GM12801 (cell line): Measurements from ENCODE around the gene FOXB1.

Experiments
- CTCF ChIP-seq: IDR thresholded peaks from one replicate; pipeline ENCODE4 v1.5.1; 2011; ENCODE audit warnings: control low read depth; ENCODE audit not compliant: insufficient read length; ENCODE audit errors: extremely low read depth

FOXB1 gene

DNA sequence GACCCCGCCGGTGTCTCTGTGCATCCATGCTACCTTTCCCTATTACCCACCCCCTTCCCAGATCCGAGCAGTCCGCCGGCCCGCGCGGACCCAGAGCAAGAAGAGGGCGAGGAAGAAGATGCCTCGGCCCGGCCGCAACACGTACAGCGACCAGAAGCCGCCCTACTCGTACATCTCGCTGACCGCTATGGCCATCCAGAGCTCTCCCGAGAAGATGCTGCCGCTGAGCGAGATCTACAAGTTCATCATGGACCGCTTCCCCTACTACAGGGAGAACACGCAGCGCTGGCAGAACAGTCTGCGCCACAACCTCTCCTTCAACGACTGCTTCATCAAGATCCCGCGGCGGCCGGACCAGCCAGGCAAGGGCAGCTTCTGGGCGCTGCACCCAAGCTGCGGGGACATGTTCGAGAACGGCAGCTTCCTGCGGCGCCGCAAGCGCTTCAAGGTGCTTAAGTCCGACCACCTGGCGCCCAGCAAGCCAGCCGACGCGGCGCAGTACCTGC is 788 bp downstream of the FOXB1 start:
- no peak for TF ChIP-seq CTCF

DNA sequence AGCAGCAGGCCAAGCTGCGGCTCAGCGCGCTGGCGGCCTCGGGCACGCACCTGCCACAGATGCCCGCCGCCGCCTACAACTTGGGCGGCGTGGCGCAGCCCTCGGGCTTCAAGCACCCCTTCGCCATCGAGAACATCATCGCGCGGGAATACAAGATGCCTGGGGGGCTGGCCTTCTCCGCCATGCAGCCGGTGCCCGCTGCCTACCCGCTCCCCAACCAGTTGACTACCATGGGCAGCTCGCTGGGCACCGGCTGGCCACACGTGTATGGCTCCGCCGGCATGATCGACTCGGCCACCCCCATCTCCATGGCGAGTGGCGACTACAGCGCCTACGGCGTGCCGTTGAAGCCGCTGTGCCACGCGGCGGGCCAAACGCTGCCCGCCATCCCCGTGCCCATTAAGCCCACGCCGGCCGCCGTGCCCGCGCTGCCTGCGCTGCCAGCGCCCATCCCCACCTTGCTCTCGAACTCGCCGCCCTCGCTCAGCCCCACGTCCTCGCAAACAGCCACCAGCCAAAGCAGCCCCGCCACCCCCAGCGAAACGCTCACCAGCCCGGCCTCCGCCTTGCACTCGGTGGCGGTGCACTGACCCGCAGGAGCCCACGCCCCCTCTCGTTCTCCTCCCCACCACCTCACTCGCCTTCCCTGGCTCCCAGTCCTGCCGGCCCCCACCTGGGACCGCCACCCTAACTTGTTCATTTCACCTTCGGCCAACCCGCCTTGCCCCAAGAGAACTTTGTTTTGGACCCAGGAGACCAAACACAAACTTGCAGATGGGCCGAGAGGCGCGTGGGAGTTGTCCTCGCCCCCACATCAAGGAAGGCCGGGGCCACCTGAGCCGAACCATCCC is 1.5 kb downstream of the FOXB1 start:
- no peak for TF ChIP-seq CTCF

DNA sequence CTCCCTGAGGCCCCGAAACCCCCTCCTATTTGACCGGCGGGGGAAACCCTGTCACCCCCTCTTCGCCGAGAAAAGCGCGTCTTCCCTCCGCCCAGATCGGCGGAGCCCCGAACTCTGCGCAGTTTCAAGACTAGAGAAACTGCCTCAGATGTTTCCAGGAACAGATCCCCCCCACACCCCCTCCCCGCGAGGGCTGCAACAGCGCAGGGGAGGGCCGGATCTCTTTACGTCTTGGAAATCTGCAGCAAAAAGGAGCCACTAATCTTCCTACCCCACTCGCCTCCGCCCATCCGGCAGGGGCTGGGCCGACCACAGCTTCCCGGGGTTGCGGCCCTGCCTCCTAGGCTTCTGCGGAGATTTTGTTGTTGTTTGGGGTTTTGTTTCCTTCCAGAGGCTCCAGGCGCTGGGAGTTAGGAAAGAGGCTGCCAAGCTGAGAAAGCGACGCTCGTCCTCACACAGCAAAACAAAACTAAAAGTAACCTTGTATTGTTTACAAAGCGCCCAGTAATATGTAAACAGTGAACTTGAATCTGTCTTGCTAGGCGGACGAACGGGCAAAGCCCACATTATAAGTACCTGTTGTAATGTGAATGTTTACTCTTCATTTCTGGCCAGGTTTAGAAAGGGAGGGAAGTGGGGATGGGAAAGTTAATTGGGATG is 2.2 kb downstream of the FOXB1 start:
- TF ChIP-seq CTCF, result no peak

DNA sequence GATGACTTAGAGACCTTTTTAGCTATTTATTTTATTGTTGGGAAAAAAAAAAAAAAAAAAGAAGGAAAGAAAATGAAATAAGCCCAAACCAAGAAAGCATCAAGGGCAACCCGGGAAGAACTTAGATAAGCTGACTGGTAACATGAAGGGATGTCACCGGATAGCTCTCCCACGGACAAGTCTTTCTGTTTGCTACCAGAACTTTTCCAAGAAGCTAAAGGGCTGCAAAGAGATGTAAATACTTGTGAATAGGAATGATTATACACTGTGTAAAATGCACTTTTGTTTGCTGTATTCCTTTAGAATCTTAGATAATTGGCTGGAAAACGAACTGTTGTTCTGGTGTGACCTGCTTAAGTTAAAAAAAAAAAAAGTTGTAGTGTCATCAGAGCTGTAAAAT is 2.8 kb downstream of the FOXB1 start:
- no peak for TF ChIP-seq CTCF

GRCh38 chr15:60009124-60009960 is 5.2 kb downstream of the FOXB1 start:
- TF ChIP-seq CTCF, result no peak

DNA sequence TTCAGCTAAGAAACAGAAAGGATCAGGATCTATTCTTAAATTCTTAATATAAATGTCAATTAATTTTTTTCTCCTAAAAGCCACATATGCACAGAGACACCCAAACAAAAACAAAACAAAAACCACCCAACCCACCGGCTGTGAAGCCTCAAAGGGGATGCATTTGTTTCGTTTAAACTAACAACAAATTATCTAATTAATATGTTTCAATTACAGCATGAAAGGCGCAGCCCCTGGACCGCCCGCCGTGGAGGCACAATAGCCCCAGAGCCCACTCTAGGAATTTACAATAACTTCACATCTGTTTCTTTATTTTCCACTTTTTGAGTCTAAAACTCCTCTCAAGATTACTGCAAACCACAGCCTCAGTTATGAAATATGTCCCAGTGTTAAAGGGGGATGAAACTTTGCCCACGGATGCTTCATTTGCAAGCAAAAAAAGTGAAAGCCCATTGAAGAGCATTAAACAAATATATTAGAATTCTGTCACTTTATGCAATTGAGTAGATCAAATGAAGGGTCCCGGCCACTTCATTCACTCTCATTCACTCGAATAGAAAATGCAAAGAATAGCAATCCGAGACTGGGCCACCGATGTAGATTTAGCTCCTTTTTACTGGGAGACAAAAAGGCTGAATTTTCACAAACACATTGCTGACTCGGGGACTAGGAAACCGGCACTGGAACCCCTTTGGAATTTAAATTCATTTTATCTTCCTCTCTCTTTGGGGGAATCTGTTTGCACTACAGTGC is 6.0 kb downstream of the FOXB1 start:
- TF ChIP-seq CTCF, result no peak
